ENCODE data around the gene LIX1.

GRCh38 chr5:97074859-97075489 lies 67.4 kb downstream of the LIX1 start:
- TF ChIP-seq POLR2A (IDR thresholded peaks at IDR 0.05), result no peak
- TF ChIP-seq CTCF (IDR thresholded peaks at IDR 0.05), result no peak
